ENCODE results near the gene IFT22. TPM values are rescaled to one million over a fixed set of nuclear protein-coding genes. Genes with fewer than 3 reads are reported as not detected.
"Not testable (repeated sequence)": the region's sequence is repeated elsewhere in the genome, so short reads cannot be mapped to it uniquely, and the experiment has no call there.

Gene IFT22
- total RNA-seq, 1 experiment from 2014 or later = 21.3 TPM

DNA sequence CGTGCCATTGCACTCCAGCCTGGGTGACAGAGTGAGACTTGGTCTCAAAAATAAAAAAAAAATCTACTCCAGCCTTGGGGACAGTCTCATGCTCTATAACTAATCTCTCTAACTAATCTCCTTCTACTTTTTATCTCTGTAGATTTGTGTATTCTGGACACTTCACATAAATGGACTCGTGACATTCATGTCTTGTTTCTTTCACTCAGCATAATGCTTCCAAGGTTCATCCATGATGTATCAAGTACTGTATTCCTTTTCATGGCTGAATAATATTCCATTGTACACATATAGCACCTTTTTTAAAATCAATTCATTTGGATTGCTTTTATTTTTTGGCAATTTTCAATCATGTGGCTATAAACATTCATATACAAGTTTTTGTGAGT is 31.3 kb upstream of the IFT22 start:
- no peak overlapping the region for H2AK5ac ChIP-seq (ENCODE audit: insufficient read length, low read length)
- H2BK15ac ChIP-seq (ENCODE audit: low read depth, low read length) = no peak overlapping the region
- H3K4me2 ChIP-seq (ENCODE audit: insufficient read depth, insufficient read length, low read length) = no peak overlapping the region
- H3K4me1 ChIP-seq (ENCODE audit: insufficient read depth, low read length) = no peaks in the 10 kb centered on the region
- Mint-ChIP-seq H3K27me3 (ENCODE audit: low read depth) (peaks cover 2% of the 10 kb centered on the region), H3K9me3 (peaks cover 0 to 4% of the 10 kb centered on the region in 2 experiments; a peak in 3 of 5 replicates), H3K4me1 (peaks cover 0 to 8% of the 10 kb centered on the region in 2 experiments; a peak in 1 of 4 replicates), H3K4me3 (no peak overlapping the region), H3K36me3 (ENCODE audit: insufficient read depth in 1 of 3, low read depth in 3 of 3) (peaks cover 7 to 13% (median 8%) of the 10 kb centered on the region in 3 experiments; a peak in 5 of 7 replicates), H3K27ac (no peak overlapping the region)
- no CpG with 5 or more reads among the region's 2 CpGs for WGBS (ENCODE audit: extremely low coverage, insufficient read length, low lambda C conversion rate)
- H4K91ac ChIP-seq (ENCODE audit: insufficient read length, low read depth, low read length) = no peak overlapping the region
- H3K27ac ChIP-seq (ENCODE audit: insufficient read length, low read depth, low read length) = no peak overlapping the region
- H4K5ac ChIP-seq (ENCODE audit: insufficient read length, low read depth, low read length) = no peak overlapping the region
- no peak overlapping the region for H3K9ac ChIP-seq (ENCODE audit: extremely low read depth, insufficient read length, low read length)
- no peak overlapping the region for H3K18ac ChIP-seq (ENCODE audit: insufficient read length, low read depth, low read length)
- H3K14ac ChIP-seq (ENCODE audit: insufficient read depth, low read length) = no peak overlapping the region
- H2BK20ac ChIP-seq (ENCODE audit: low read depth, low read length, poor library complexity, severe bottlenecking) = no peak overlapping the region
- no peaks in the 10 kb centered on the region for H3K79me2 ChIP-seq (ENCODE audit: insufficient read depth, low read length)
- H3T11ph ChIP-seq (ENCODE audit: low read length) = no peak overlapping the region
- no peak overlapping the region for H3K4ac ChIP-seq (ENCODE audit: low read depth, low read length)
- H4K8ac ChIP-seq (replicated peaks; ENCODE audit: insufficient read length, low read depth, low read length) = no peak overlapping the region
- H2BK120ac ChIP-seq (ENCODE audit: low read depth, low read length, poor library complexity, severe bottlenecking) = no peak overlapping the region
- no peak overlapping the region for H2BK12ac ChIP-seq (ENCODE audit: insufficient read length, low read depth, low read length)
- H3K23me2 ChIP-seq (ENCODE audit: insufficient read length, low read depth, low read length, poor library complexity, severe bottlenecking) = no peaks in the 10 kb centered on the region
- TF ChIP-seq, protein P1, sequence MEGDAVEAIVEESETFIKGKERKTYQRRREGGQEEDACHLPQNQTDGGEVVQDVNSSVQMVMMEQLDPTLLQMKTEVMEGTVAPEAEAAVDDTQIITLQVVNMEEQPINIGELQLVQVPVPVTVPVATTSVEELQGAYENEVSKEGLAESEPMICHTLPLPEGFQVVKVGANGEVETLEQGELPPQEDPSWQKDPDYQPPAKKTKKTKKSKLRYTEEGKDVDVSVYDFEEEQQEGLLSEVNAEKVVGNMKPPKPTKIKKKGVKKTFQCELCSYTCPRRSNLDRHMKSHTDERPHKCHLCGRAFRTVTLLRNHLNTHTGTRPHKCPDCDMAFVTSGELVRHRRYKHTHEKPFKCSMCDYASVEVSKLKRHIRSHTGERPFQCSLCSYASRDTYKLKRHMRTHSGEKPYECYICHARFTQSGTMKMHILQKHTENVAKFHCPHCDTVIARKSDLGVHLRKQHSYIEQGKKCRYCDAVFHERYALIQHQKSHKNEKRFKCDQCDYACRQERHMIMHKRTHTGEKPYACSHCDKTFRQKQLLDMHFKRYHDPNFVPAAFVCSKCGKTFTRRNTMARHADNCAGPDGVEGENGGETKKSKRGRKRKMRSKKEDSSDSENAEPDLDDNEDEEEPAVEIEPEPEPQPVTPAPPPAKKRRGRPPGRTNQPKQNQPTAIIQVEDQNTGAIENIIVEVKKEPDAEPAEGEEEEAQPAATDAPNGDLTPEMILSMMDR (conservative IDR thresholded peaks at IDR 0.05) = no peak
- no peak overlapping the region for H2BK5ac ChIP-seq (ENCODE audit: insufficient read length, low read length)
- no peaks in the 10 kb centered on the region for H3K79me1 ChIP-seq (ENCODE audit: insufficient read depth, low read depth, low read length, poor library complexity, severe bottlenecking)
- no peak overlapping the region for H3K56ac ChIP-seq (ENCODE audit: insufficient read length, low read depth, low read length)
- no peaks in the 10 kb centered on the region for H4K20me1 ChIP-seq (ENCODE audit: control insufficient read depth, insufficient read depth, insufficient read length)
- no peak for DNase-seq
- H2AFZ ChIP-seq (ENCODE audit: low read length) = no peak overlapping the region
- H3K23ac ChIP-seq (ENCODE audit: insufficient read length, low read depth, low read length) = no peak overlapping the region
- no peaks in the 10 kb centered on the region for H3K27me3 ChIP-seq (ENCODE audit: insufficient read depth, low read length)
- no peaks in the 10 kb centered on the region for H3K9me3 ChIP-seq (ENCODE audit: control insufficient read depth, low read depth, low read length)

DNA sequence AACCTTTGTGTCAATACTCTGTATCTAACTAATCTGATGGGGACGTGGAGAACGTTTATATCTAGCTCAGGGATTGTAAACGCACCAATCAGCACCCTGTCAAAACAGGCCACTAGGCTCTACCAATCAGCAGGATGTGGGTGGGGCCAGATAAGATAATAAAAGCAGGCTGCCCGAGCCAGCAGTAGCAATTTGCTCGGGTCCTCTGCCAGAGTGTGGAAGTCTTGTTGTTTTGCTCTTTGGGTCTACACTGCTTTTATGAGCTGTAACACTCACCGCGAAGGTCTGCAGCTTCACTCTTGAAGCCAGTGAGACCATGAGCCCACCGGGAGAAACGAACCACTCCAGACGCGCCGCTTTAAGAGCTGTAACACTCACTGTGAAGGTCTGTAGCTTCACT is 27.7 kb upstream of the IFT22 start:
- H3K4ac ChIP-seq (ENCODE audit: low read depth, low read length); H2AK5ac ChIP-seq (ENCODE audit: insufficient read length, low read length); H3K36me3 Mint-ChIP-seq (ENCODE audit: insufficient read depth in 1 of 3, low read depth in 3 of 3); H3K56ac ChIP-seq (ENCODE audit: insufficient read length, low read depth, low read length); H3K27me3 ChIP-seq (ENCODE audit: insufficient read depth, low read length); H4K91ac ChIP-seq (ENCODE audit: insufficient read length, low read depth, low read length); H2BK120ac ChIP-seq (ENCODE audit: low read depth, low read length, poor library complexity, severe bottlenecking); H3K79me2 ChIP-seq (ENCODE audit: insufficient read depth, low read length); DNase-seq; H3T11ph ChIP-seq (ENCODE audit: low read length); H3K79me1 ChIP-seq (ENCODE audit: insufficient read depth, low read depth, low read length, poor library complexity, severe bottlenecking); H3K18ac ChIP-seq (ENCODE audit: insufficient read length, low read depth, low read length); H3K14ac ChIP-seq (ENCODE audit: insufficient read depth, low read length); H2BK15ac ChIP-seq (ENCODE audit: low read depth, low read length); H2BK20ac ChIP-seq (ENCODE audit: low read depth, low read length, poor library complexity, severe bottlenecking); H3K23me2 ChIP-seq (ENCODE audit: insufficient read length, low read depth, low read length, poor library complexity, severe bottlenecking); H2BK5ac ChIP-seq (ENCODE audit: insufficient read length, low read length); H3K23ac ChIP-seq (ENCODE audit: insufficient read length, low read depth, low read length); H3K9me3 ChIP-seq (ENCODE audit: control insufficient read depth, low read depth, low read length); H3K9me3 Mint-ChIP-seq; H3K4me1 ChIP-seq (ENCODE audit: insufficient read depth, low read length); H4K8ac ChIP-seq (replicated peaks; ENCODE audit: insufficient read length, low read depth, low read length); H3K27me3 Mint-ChIP-seq (ENCODE audit: low read depth); H3K9ac ChIP-seq (ENCODE audit: extremely low read depth, insufficient read length, low read length); H3K4me2 ChIP-seq (ENCODE audit: insufficient read depth, insufficient read length, low read length); H3K4me1 Mint-ChIP-seq; H2BK12ac ChIP-seq (ENCODE audit: insufficient read length, low read depth, low read length); H2AFZ ChIP-seq (ENCODE audit: low read length); H4K20me1 ChIP-seq (ENCODE audit: control insufficient read depth, insufficient read depth, insufficient read length); H4K5ac ChIP-seq (ENCODE audit: insufficient read length, low read depth, low read length); H3K27ac ChIP-seq (ENCODE audit: insufficient read length, low read depth, low read length): not testable (repeated sequence)
- no CpG with 5 or more reads among the region's 12 CpGs for WGBS (ENCODE audit: extremely low coverage, insufficient read length, low lambda C conversion rate)
- H3K4me3 Mint-ChIP-seq = peak overlapping the region in 1 of 2 experiments; percentile 55; a peak in 2 of 5 replicates
- peak overlapping the region in 1 of 3 experiments; percentile 66; a peak in 2 of 7 replicates for H3K27ac Mint-ChIP-seq

All from H9 (cell line).